K562 (cell line): ENCODE results near the gene ANO9. TPM values are rescaled to one million over a fixed set of nuclear protein-coding genes. Genes with fewer than 3 reads are reported as not detected.

ENCODE experiments used
- DLX4 ChIP-seq: fragments of 250-450 bp; sonication (Bioruptor Pico); IDR thresholded peaks from 2 replicates; pipeline ENCODE4 v1.6.1; 2021; ENCODE audit warnings: mild to moderate bottlenecking
- HCFC1 ChIP-seq: IDR thresholded peaks from 2 replicates; pipeline ENCODE4 v1.6.1; 2012; ENCODE audit warnings: low read depth, low read length, improper control_type of control experiment
- HMGXB4 ChIP-seq: sonication (generic); formaldehyde crosslinking; IDR thresholded peaks from 2 replicates; pipeline ENCODE4 v1.8.1; 2023; ENCODE audit warnings: mild to moderate bottlenecking, missing genetic modification reagents
- MEIS2 ChIP-seq: fragments of 450-650 bp; IDR thresholded peaks from 2 replicates; pipeline ENCODE4 v1.6.1; 2014; ENCODE audit warnings: mild to moderate bottlenecking; ENCODE audit not compliant: partially characterized antibody
- NFIX ChIP-seq: fragments of 250-450 bp; sonication (Bioruptor Pico); IDR thresholded peaks from 2 replicates; pipeline ENCODE4 v1.4.0; 2020; ENCODE audit warnings: low read depth, mild to moderate bottlenecking, moderate library complexity
- POLR2A ChIP-seq: fragments of 450-650 bp; conservative IDR thresholded peaks from 2 replicates; pipeline ENCODE4 v1.6.1; 2016
- SMAD1 ChIP-seq: fragments of 150-350 bp; IDR thresholded peaks from 2 replicates; pipeline ENCODE4 v1.6.1; 2014; ENCODE audit warnings: low read length, low read depth; ENCODE audit not compliant: partially characterized antibody
- SMARCA5 ChIP-seq: fragments of 450-650 bp; IDR thresholded peaks from 2 replicates; pipeline ENCODE4 v1.6.1; 2016
- TAF7 ChIP-seq: fragments of 450-650 bp; IDR thresholded peaks from 2 replicates; pipeline ENCODE4 v1.6.1; 2016; ENCODE audit warnings: missing genetic modification characterization, missing compliant biosample characterization
- TBP ChIP-seq: optimal IDR thresholded peaks from 2 replicates; pipeline ENCODE3; 2011; ENCODE audit warnings: low read depth, low read length, improper control_type of control experiment
- ZBTB40 ChIP-seq, 2 experiments: fragments of 450-650 bp in 1 of 2; sonication (generic) in 1 of 2; formaldehyde crosslinking in 1 of 2; IDR thresholded peaks; 2 replicates each; pipeline versions ENCODE4 v1.7.1 to v1.9.0; 2016 to 2022; ENCODE audit warnings: inconsistent platforms in 1 of 2, mild to moderate bottlenecking in 1 of 2, missing genetic modification reagents in 1 of 2
- ZFP36 ChIP-seq: fragments of 150-350 bp; IDR thresholded peaks from 2 replicates; pipeline ENCODE4 v1.6.1; 2018; ENCODE audit warnings: low read length, low read depth; ENCODE audit not compliant: partially characterized antibody
- polyA plus RNA-seq, 8 experiments: library from polyadenylated mRNA; depleted of rRNA in 4 of 8; stranded (reverse) in 5 of 8; unstranded in 3 of 8; fragments of >200 nt; fragmentation: Nextera tagmentation in 2 of 8; fragmentation: Illumina TruSeq in 1 of 8; extraction: Ambion mirVana in 2 of 8; extraction: Trizol in 1 of 8; gene quantifications; 2 replicates each; pipeline versions ENCODE4 v1.2.1 to v1.2.3, GENCODE V29; 2011 to 2014; ENCODE audit warnings: inconsistent platforms in 1 of 8, missing spikeins in 1 of 8
- total RNA-seq, 7 experiments: library from RNA; depleted of rRNA in 6 of 7; stranded (reverse); fragments of >200 nt in 6 of 7; fragmentation: Illumina TruSeq in 2 of 7; extraction: Trizol in 2 of 7; gene quantifications; 2 replicates each; pipeline versions ENCODE4 v1.2.1 to v1.2.3, GENCODE V29; 2011 to 2021; ENCODE audit warnings: low replicate concordance in 1 of 7
- TF ChIP-seq, protein P1 (sequence below): fragments of 450-650 bp; IDR thresholded peaks from 2 replicates; pipeline ENCODE4 v1.6.1; 2014; ENCODE audit warnings: low read depth, mild to moderate bottlenecking, moderate library complexity, borderline replicate concordance

ANO9 gene
- total and polyA plus RNA-seq, 9 of the 15 experiments (the other 6 are each of a cell fraction or from before 2014, with no cell fraction given) = 0.20 to 14.5 (median 4.5) TPM

GRCh38 chr11:393219-394033 is 48.4 kb downstream of the ANO9 start (continued):
- no peak for TF ChIP-seq NFIX (CRISPR knock-in tag)
- no peak for TF ChIP-seq ZFP36
- peak; percentile 10; the same call in 1 of the 2 replicates for TF ChIP-seq HCFC1
- no peak for TF ChIP-seq ZBTB40 (IDR thresholded peaks at IDR 0.05)
- no peak for TF ChIP-seq ZBTB40 (CRISPR knock-in tag; IDR thresholded peaks at IDR 0.05)
- TF ChIP-seq, protein P1, sequence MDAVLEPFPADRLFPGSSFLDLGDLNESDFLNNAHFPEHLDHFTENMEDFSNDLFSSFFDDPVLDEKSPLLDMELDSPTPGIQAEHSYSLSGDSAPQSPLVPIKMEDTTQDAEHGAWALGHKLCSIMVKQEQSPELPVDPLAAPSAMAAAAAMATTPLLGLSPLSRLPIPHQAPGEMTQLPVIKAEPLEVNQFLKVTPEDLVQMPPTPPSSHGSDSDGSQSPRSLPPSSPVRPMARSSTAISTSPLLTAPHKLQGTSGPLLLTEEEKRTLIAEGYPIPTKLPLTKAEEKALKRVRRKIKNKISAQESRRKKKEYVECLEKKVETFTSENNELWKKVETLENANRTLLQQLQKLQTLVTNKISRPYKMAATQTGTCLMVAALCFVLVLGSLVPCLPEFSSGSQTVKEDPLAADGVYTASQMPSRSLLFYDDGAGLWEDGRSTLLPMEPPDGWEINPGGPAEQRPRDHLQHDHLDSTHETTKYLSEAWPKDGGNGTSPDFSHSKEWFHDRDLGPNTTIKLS = no peak
- no peak; the same call in 1 of the 2 replicates for TF ChIP-seq HMGXB4 (CRISPR knock-in tag)
- TF ChIP-seq SMARCA5 = peak; percentile 50; the same call in 1 of the 2 replicates
- TF ChIP-seq MEIS2 = peak; percentile 31
- TF ChIP-seq POLR2A = no peak; the same call in 1 of the 2 replicates
- no peak for TF ChIP-seq SMAD1
- TF ChIP-seq TAF7 (tag) = no peak
- no peak for TF ChIP-seq TBP
- TF ChIP-seq DLX4 (CRISPR knock-in tag) = no peak
